Measurements from ENCODE around the gene CBLIF.
"Not testable (repeated sequence)": the region's sequence is repeated elsewhere in the genome, so short reads cannot be mapped to it uniquely, and the experiment has no call there.

Gene CBLIF

GRCh38 chr11:59791639-59792038, 53.7 kb downstream of the CBLIF start:
- DNase-seq: no peak

GRCh38 chr11:59787816-59788215, 57.5 kb downstream of the CBLIF start:
- no peak for DNase-seq

GRCh38 chr11:59787255-59787588, 58.1 kb downstream of the CBLIF start:
- DNase-seq: no peak

GRCh38 chr11:59785818-59786217, 59.5 kb downstream of the CBLIF start:
- no peak for DNase-seq

GRCh38 chr11:59784441-59784840, 60.9 kb downstream of the CBLIF start:
- not testable (repeated sequence) for DNase-seq

- no peak for DNase-seq
Observed at GRCh38 chr11:59783632-59784090, 61.6 kb downstream of the CBLIF start.

- no peak for DNase-seq
Observed at GRCh38 chr11:59782080-59782479, 63.2 kb downstream of the CBLIF start.

- no peak for DNase-seq
Observed at GRCh38 chr11:59779487-59779886, 65.8 kb downstream of the CBLIF start.

Measured in NCI-H2081 (cell line).